Stimulated activated effector memory CD8-positive, alpha-beta T cell treated with anti-CD3 and anti-CD28 coated beads, Interleukin-12 subunit alpha, Interleukin-12 subunit beta, amount 100 ng/mL, for 72 hours (primary cell): ENCODE measurements around the gene EGFL8.

ENCODE experiments used
- ATAC-seq: fragments of 150-1000 bp; cut with Tn5 transposase; 2 replicates; pipeline ENCODE4 v1.10.0; 2021
- DNase-seq, 2 donors: peaks; one replicate each; pipeline ENCODE4 v3.0.0; 2021 to 2022; ENCODE audit warnings: low spot score in 2 of 2
- H3K27ac Mint-ChIP-seq: one replicate; pipeline ENCODE4 v1.8.0; 2022; ENCODE audit warnings: mild to moderate bottlenecking, mixed read lengths
- H3K36me3 Mint-ChIP-seq: one replicate; pipeline ENCODE4 v1.8.0; 2022; ENCODE audit warnings: mild to moderate bottlenecking, mixed read lengths
- H3K4me1 Mint-ChIP-seq: one replicate; pipeline ENCODE4 v1.8.0; 2022; ENCODE audit warnings: mixed read lengths
- H3K4me3 Mint-ChIP-seq: one replicate; pipeline ENCODE4 v1.8.0; 2022; ENCODE audit warnings: mild to moderate bottlenecking, mixed read lengths
- H3K9me3 Mint-ChIP-seq: one replicate; pipeline ENCODE4 v1.8.0; 2022; ENCODE audit warnings: mixed read lengths

Gene EGFL8

GRCh38 chr6:32170294-32170693, 5.9 kb downstream of the EGFL8 start:
- H3K36me3 Mint-ChIP-seq, result peaks cover 50% of the 10 kb centered on the region
- H3K4me1 Mint-ChIP-seq, result peaks cover 54% of the 10 kb centered on the region
- ATAC-seq (peak; percentile 27), DNase-seq (no peak)
- no peaks in the 10 kb centered on the region for H3K9me3 Mint-ChIP-seq
- peak overlapping the region; percentile 78 for H3K27ac Mint-ChIP-seq
- H3K4me3 Mint-ChIP-seq, result no peak overlapping the region

DNA sequence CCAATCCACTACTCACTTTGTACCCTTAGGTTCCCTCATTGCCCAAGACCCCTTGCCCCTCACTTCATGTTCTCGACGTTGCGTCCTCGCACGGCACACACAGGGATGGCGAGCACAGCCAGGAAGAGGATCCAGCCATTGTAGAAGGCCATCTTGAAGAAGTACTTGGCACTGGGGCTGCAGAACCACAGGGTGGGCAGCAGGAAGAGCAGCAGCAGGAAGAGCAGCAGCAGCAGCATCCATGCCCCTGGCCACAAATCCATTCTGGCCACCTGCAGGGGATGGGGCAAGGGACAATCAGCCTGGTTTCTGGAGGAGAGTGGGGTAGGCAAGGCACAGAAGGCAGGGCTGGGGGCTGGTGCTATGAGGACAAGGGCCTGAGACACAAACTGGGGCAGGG, 6.8 kb downstream of the EGFL8 start:
- H3K4me3 Mint-ChIP-seq, result no peak overlapping the region
- no peak for ATAC-seq
- peaks cover 42% of the 10 kb centered on the region for H3K36me3 Mint-ChIP-seq
- peaks cover 58% of the 10 kb centered on the region for H3K4me1 Mint-ChIP-seq
- H3K9me3 Mint-ChIP-seq, result no peaks in the 10 kb centered on the region
- H3K27ac Mint-ChIP-seq, result no peak overlapping the region
- DNase-seq, result no peak

DNA sequence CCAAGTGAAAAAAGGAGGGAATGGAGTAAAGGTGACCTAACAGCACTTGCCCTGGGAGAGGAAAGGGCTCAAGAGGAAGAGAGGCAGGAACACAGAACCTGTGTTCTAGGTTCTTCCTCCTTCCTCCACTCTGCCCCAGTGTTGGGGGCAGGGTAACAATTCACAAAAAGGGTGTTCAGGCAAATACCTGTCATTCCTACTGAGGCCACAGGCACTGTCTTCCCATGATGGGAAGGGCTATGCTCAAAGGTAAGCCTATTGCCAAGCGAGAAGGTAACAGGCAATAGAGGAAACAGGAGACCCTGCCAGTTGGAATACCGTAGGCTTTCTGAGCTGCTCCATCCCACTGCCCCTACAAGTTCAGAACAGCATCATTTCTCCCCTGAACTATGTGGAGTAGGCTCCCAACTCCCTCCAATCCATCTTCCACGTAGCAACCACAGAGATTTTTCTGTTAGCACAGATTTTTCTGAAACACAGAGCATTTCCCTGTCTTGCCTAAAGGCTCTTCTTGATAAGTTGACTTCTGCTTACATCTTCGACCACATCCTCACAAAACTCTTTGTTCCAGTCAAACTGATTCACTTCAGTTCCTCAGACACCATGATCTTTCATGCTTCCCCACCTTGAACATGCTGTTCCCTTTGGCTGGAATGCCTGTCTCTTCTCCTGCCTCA, 8.8 kb downstream of the EGFL8 start:
- no peaks in the 10 kb centered on the region for H3K9me3 Mint-ChIP-seq
- no peak overlapping the region for H3K4me3 Mint-ChIP-seq
- peaks cover 34% of the 10 kb centered on the region for H3K36me3 Mint-ChIP-seq
- DNase-seq (no peak), ATAC-seq (no peak)
- H3K4me1 Mint-ChIP-seq, result peaks cover 67% of the 10 kb centered on the region
- no peak overlapping the region for H3K27ac Mint-ChIP-seq

DNA sequence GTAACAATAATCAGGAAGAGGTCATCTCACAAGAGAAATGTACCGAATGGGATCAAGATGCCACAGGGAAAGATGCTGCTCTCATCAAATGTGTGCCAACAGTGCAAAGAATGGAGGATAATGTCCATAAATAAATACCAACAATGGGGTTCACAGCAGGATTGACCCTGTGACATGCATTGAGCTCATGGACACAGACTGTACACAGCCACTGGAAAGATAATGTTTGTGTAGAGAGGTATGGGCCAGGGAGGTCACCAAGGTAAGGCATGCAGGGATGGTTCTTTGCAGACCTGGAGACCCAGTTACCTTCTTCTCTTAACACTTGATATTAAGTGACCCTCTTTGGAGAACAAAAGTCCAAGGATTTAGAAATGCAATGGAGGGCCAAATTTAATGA, 10.0 kb downstream of the EGFL8 start:
- H3K9me3 Mint-ChIP-seq, result no peaks in the 10 kb centered on the region
- peaks cover 34% of the 10 kb centered on the region for H3K36me3 Mint-ChIP-seq
- H3K27ac Mint-ChIP-seq, result no peak overlapping the region
- DNase-seq, result no peak
- H3K4me1 Mint-ChIP-seq, result peaks cover 69% of the 10 kb centered on the region
- H3K4me3 Mint-ChIP-seq, result peak overlapping the region; percentile 83
- no peak for ATAC-seq

GRCh38 chr6:32175322-32175710, 10.9 kb downstream of the EGFL8 start:
- Mint-ChIP-seq H3K27ac (peak overlapping the region; percentile 91), H3K4me3 (peak overlapping the region; percentile 83), H3K9me3 (no peaks in the 10 kb centered on the region), H3K36me3 (peaks cover 35% of the 10 kb centered on the region), H3K4me1 (peaks cover 68% of the 10 kb centered on the region)
- no peak for DNase-seq
- no peak for ATAC-seq

GRCh38 chr6:32175711-32176475, 11.5 kb downstream of the EGFL8 start, which contains the start of gene AGPAT1:
TSS of gene AGPAT1 (minus strand) at chr6:32176084. CDS start at chr6:32171496, 4,588 bp downstream.
- H3K4me1 Mint-ChIP-seq, result peaks cover 68% of the 10 kb centered on the region
- H3K36me3 Mint-ChIP-seq, result peaks cover 35% of the 10 kb centered on the region
- peak within 1 kb of the TSS; percentile 83 for H3K4me3 Mint-ChIP-seq
- ATAC-seq (peak; percentile 69), DNase-seq (peak; percentile 91 to 99)
- no peaks in the 10 kb centered on the region for H3K9me3 Mint-ChIP-seq
- H3K27ac Mint-ChIP-seq, result peak within 1 kb of the TSS; percentile 91

- Mint-ChIP-seq H3K4me3 (peak overlapping the region; percentile 83), H3K9me3 (no peaks in the 10 kb centered on the region), H3K27ac (peak overlapping the region; percentile 91), H3K36me3 (peaks cover 42% of the 10 kb centered on the region), H3K4me1 (peaks cover 70% of the 10 kb centered on the region)
- DNase-seq, result no peak
- ATAC-seq, result no peak
Observed at GRCh38 chr6:32176476-32177182, 12.2 kb downstream of the EGFL8 start.

DNA sequence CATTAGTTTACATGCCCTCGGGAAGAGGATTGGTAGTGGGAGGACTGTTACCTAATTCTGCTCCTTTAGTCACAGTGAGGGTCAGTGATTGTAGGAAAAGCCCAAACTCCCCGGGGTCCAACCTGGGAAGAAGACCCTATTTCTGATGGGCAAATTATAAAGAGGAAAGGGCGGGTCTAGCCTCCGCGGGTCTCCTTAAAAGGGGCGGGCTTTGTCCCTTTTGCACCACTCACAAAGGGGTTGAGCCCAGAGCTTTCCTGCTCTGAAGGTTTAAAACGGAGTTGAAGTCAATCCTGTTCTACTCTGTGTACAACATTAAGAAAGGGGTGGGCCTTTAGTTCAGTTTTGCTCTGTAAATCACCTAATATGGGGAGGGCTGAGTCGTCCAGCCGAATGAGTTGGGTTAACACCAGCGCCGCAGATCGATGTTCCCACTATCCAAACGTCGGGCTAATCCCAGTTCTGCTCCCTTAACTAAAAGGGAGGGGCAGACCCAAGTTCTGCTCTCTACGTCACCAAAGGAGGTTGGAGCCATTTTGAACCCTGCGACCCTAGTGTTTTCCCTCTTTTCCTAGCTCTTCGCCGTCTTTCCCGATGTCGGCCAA, 12.9 kb downstream of the EGFL8 start:
- H3K27ac Mint-ChIP-seq, result peak overlapping the region; percentile 91
- no peaks in the 10 kb centered on the region for H3K9me3 Mint-ChIP-seq
- H3K36me3 Mint-ChIP-seq, result peaks cover 48% of the 10 kb centered on the region
- H3K4me3 Mint-ChIP-seq, result peak overlapping the region; percentile 83
- H3K4me1 Mint-ChIP-seq, result peaks cover 71% of the 10 kb centered on the region
- peak in 1 of 2 donors; percentile 75 for DNase-seq
- peak; percentile 0 for ATAC-seq

DNA sequence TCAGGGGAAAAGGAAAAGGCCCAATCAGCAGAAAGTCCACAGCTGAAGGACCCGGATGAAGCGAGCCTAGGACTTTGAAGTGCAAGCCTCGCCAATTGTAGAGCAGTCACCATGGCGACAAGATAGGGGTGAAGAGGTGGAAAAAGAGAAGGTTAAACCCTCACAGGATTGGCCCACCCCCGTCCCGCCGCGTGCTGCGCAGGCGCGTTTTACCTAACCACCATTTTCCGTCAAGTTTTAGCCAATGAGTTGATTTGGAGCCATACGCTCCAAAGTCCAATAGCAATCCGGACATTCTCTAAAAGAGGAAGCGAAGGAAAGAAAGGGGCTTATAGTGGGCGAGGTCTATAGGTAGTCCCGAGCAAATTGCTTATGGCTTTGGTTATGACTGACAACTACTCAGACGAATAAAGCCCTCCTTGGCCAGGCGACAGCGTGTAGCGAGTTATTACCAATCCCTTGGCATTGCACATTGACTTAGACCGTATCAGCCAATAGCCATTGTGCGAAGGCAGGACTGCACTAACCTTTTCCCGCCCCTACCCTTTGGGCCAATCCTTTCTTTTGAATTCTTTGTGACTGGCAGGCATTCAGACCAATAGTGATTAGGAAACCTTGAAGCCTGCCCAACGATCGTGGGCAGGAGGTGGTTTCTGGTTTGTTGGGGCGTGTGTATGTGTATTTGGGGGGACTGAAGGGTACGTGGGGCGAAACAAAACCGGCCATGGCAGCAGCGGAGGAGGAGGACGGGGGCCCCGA, 13.6 kb downstream of the EGFL8 start, which contains the start of gene RNF5:
TSS of gene RNF5 (plus strand) at position 618 of the 759 bp plus-strand sequence. CDS start at position 725, 107 bp downstream.
- Mint-ChIP-seq H3K4me3 (peak within 1 kb of the TSS; percentile 83), H3K36me3 (peaks cover 55% of the 10 kb centered on the region), H3K4me1 (peaks cover 73% of the 10 kb centered on the region), H3K9me3 (no peaks in the 10 kb centered on the region), H3K27ac (peak within 1 kb of the TSS; percentile 91)
- peak; percentile 91 for ATAC-seq
- peak; percentile 71 to 92 for DNase-seq

GRCh38 chr6:32178547-32179440, 14.4 kb downstream of the EGFL8 start:
- peaks cover 63% of the 10 kb centered on the region for H3K36me3 Mint-ChIP-seq
- H3K4me3 Mint-ChIP-seq, result peak overlapping the region; percentile 83
- H3K27ac Mint-ChIP-seq, result peak overlapping the region; percentile 91
- DNase-seq (no peak), ATAC-seq (peak; percentile 0)
- H3K4me1 Mint-ChIP-seq, result peaks cover 73% of the 10 kb centered on the region
- H3K9me3 Mint-ChIP-seq, result no peaks in the 10 kb centered on the region

GRCh38 chr6:32179766-32180405, 15.5 kb downstream of the EGFL8 start:
- ATAC-seq (no peak), DNase-seq (no peak)
- H3K36me3 Mint-ChIP-seq, result peaks cover 74% of the 10 kb centered on the region
- peaks cover 72% of the 10 kb centered on the region for H3K4me1 Mint-ChIP-seq
- no peaks in the 10 kb centered on the region for H3K9me3 Mint-ChIP-seq
- peak overlapping the region; percentile 83 for H3K4me3 Mint-ChIP-seq
- H3K27ac Mint-ChIP-seq, result peak overlapping the region; percentile 91

DNA sequence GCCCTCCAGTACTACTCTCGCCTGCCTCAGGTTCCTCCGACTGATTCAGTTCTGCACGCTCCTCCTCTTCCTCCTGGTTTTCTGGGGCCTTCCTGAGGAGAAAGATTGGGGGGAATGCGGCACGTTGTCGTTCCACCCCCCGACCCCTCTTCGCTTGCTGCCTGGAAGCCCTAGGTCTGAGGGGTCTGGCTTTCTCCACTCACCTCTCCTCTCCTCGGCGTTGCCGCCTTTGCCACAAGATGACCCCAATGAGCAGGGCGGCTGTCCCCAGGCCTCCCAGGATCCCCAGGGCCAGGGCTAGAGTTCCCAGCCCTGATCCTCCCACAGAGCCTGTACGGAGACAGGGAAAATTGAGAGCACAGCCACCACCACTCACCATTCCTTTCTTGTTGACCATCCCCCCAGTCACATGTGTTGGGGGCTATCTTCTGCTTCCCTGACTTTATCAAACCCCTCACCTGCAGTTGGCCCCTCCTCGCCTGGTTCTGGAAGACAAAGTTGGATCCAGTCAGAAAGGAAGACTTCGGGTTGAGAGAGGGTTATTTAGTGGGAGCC, 16.8 kb downstream of the EGFL8 start:
- Mint-ChIP-seq H3K4me1 (peaks cover 78% of the 10 kb centered on the region), H3K4me3 (no peak overlapping the region), H3K9me3 (no peaks in the 10 kb centered on the region), H3K27ac (peak overlapping the region; percentile 80), H3K36me3 (peaks cover 88% of the 10 kb centered on the region)
- DNase-seq (no peak), ATAC-seq (no peak)

GRCh38 chr6:32181915-32182529, 17.6 kb downstream of the EGFL8 start:
- H3K36me3 Mint-ChIP-seq, result peaks cover 96% of the 10 kb centered on the region

More at GRCh38 chr6:32181915-32182529, 17.6 kb downstream of the EGFL8 start:
- H3K27ac Mint-ChIP-seq, result peak overlapping the region; percentile 99
- no peak for DNase-seq
- H3K4me3 Mint-ChIP-seq, result no peak overlapping the region
- H3K9me3 Mint-ChIP-seq, result no peaks in the 10 kb centered on the region
- H3K4me1 Mint-ChIP-seq, result peaks cover 78% of the 10 kb centered on the region
- no peak for ATAC-seq
